OCI-LY7 (cell line): ENCODE results near the gene ABI2.

Experiments
- CTCF ChIP-seq: fragments of 200-600 bp; sonication (generic); conservative IDR thresholded peaks from 2 replicates; pipeline ENCODE4 v1.5.1; 2014; ENCODE audit warnings: mild to moderate bottlenecking, antibody characterized with exemption, low read length, moderate library complexity, mixed read lengths
- EZH2phosphoT487 ChIP-seq: fragments of 200-600 bp; sonication (generic); IDR thresholded peaks from 2 replicates; pipeline ENCODE4 v1.6.1; 2018; ENCODE audit warnings: low read depth, borderline replicate concordance, mild to moderate bottlenecking, mixed run types, antibody characterized with exemption, low read length, moderate library complexity, mixed read lengths

DNA sequence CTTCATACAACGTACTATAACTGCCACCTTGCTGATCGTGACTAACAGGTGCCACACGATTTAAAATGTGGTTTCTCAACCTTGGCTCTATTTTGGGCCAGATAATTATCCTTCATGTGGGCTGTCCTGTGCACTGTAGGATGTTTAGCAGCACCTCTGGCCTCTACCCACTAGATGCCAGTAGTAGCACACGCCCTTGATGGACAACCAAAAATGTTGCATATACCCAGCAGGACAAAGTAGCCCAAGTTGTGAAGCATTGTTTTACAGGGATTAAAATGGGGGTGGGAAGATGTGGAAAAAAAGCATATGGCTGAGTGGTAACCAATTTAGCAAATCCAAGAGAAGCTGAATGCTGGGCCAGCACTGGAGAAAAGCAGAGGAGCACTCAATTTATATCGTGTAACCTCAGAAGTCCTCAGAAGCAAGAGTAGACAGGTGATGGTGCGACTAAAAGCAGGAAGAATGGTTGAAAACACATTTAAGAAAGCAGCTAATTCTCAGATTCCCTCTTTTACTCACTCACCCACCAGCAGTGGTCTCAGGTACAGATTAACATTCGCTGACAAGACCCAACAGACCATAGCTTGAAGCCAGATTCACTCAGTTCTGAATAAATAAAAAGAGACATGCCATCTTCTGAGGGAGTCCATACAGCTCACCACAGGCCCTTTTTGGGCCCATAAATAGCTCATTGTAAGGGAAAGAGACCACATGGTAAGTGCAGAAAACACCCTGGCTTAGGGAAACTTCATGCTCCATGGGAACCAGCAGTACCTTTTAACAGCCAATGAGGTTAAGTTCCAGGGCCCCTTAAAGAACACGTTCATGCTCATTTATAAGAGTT lies 156.3 kb downstream of the ABI2 start:
- TF ChIP-seq CTCF: peak; percentile 99
- no peak for TF ChIP-seq EZH2phosphoT487
